ENCODE data around the gene RAP1GDS1.
"Not testable (repeated sequence)": the region's sequence is repeated elsewhere in the genome, so short reads cannot be mapped to it uniquely, and the experiment has no call there.

RAP1GDS1 gene

DNA sequence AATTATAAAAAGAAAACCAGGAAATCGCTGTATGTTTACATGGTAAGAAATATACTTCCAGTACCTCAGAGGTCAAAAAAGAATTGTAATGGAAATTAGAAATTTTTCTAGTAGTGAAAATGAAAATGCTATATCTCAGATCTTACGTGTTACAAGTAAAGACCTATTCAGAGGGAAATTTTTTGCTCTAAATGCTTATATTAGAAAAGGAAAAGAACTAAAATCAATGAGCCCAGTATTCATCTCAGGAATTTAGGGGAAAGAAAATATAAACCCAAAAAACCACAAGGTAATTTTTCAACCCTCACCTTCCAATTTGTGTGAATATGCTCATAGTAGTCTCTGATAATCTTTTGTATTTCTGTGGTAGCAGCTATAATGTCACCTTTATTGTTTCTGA is 145.6 kb downstream of the RAP1GDS1 start:
- Histone ChIP-seq H3K9me3 (ENCODE audit: insufficient read depth, low read length) (no peaks in the 10 kb centered on the region), H3K27me3 (ENCODE audit: insufficient read depth, insufficient read length) (no peaks in the 10 kb centered on the region), H3K36me3 (ENCODE audit: insufficient read depth, insufficient read length, low read length) (no peaks in the 10 kb centered on the region), H3K9ac (ENCODE audit: insufficient read length, low read depth) (no peak overlapping the region), H3K4me3 (ENCODE audit: insufficient read length, low read depth) (no peak overlapping the region), H3K4me1 (ENCODE audit: insufficient read depth, insufficient read length) (no peaks in the 10 kb centered on the region)
- TF ChIP-seq ZNF274 (IDR thresholded peaks at IDR 0.05; ENCODE audit: low read depth, low read length) = no peak
- TF ChIP-seq SUZ12 (IDR thresholded peaks at IDR 0.05; ENCODE audit: extremely low read depth, insufficient read depth, insufficient read length) = no peak
- no peak for DNase-seq (ENCODE audit: low read depth, low spot score)

GRCh38 chr4:98411731-98412130 is 150.5 kb downstream of the RAP1GDS1 start:
- Histone ChIP-seq H3K27me3 (ENCODE audit: insufficient read depth, insufficient read length) (no peaks in the 10 kb centered on the region), H3K9ac (ENCODE audit: insufficient read length, low read depth) (no peak overlapping the region), H3K4me1 (ENCODE audit: insufficient read depth, insufficient read length) (no peaks in the 10 kb centered on the region), H3K4me3 (ENCODE audit: insufficient read length, low read depth) (no peak overlapping the region), H3K9me3 (ENCODE audit: insufficient read depth, low read length) (no peaks in the 10 kb centered on the region; the same call in 1 of the 2 replicates), H3K36me3 (ENCODE audit: insufficient read depth, insufficient read length, low read length) (no peaks in the 10 kb centered on the region)
- TF ChIP-seq ZNF274 (IDR thresholded peaks at IDR 0.05; ENCODE audit: low read depth, low read length) (no peak), SUZ12 (IDR thresholded peaks at IDR 0.05; ENCODE audit: extremely low read depth, insufficient read depth, insufficient read length) (no peak), YY1 (IDR thresholded peaks at IDR 0.05; ENCODE audit: insufficient read depth, insufficient read length) (no peak)
- DNase-seq (ENCODE audit: low read depth, low spot score) = no peak

GRCh38 chr4:98416844-98417243 is 155.7 kb downstream of the RAP1GDS1 start:
- DNase-seq (ENCODE audit: low read depth, low spot score) = no peak
- Histone ChIP-seq H3K4me3 (ENCODE audit: insufficient read length, low read depth) (no peak overlapping the region), H3K9me3 (ENCODE audit: insufficient read depth, low read length) (no peaks in the 10 kb centered on the region; the same call in 1 of the 2 replicates), H3K36me3 (ENCODE audit: insufficient read depth, insufficient read length, low read length) (no peaks in the 10 kb centered on the region), H3K4me1 (ENCODE audit: insufficient read depth, insufficient read length) (no peaks in the 10 kb centered on the region), H3K9ac (ENCODE audit: insufficient read length, low read depth) (no peak overlapping the region), H3K27me3 (ENCODE audit: insufficient read depth, insufficient read length) (no peaks in the 10 kb centered on the region)
- TF ChIP-seq SUZ12 (IDR thresholded peaks at IDR 0.05; ENCODE audit: extremely low read depth, insufficient read depth, insufficient read length) (no peak), YY1 (IDR thresholded peaks at IDR 0.05; ENCODE audit: insufficient read depth, insufficient read length) (no peak), ZNF274 (IDR thresholded peaks at IDR 0.05; ENCODE audit: low read depth, low read length) (no peak)

- not testable (repeated sequence) for H3K27me3 ChIP-seq (ENCODE audit: insufficient read depth, insufficient read length); H3K9ac ChIP-seq (ENCODE audit: insufficient read length, low read depth)
These were observed 159.0 kb downstream of the RAP1GDS1 start for GRCh38 chr4:98420151-98420550.

GRCh38 chr4:98421111-98421510 is 159.9 kb downstream of the RAP1GDS1 start:
- H3K4me1 ChIP-seq (ENCODE audit: insufficient read depth, insufficient read length) = no peaks in the 10 kb centered on the region
- DNase-seq (ENCODE audit: low read depth, low spot score) = no peak
- H3K27me3 ChIP-seq (ENCODE audit: insufficient read depth, insufficient read length) = no peaks in the 10 kb centered on the region
- TF ChIP-seq YY1 (IDR thresholded peaks at IDR 0.05; ENCODE audit: insufficient read depth, insufficient read length) (no peak), SUZ12 (IDR thresholded peaks at IDR 0.05; ENCODE audit: extremely low read depth, insufficient read depth, insufficient read length) (no peak), ZNF274 (IDR thresholded peaks at IDR 0.05; ENCODE audit: low read depth, low read length) (no peak)
- no peak overlapping the region for H3K4me3 ChIP-seq (ENCODE audit: insufficient read length, low read depth)
- H3K9ac ChIP-seq (ENCODE audit: insufficient read length, low read depth) = no peak overlapping the region
- peaks cover 7% of the 10 kb centered on the region for H3K36me3 ChIP-seq (ENCODE audit: insufficient read depth, insufficient read length, low read length)
- H3K9me3 ChIP-seq (ENCODE audit: insufficient read depth, low read length) = no peaks in the 10 kb centered on the region

More at GRCh38 chr4:98420151-98420550, 159.0 kb downstream of the RAP1GDS1 start:
- H3K36me3 ChIP-seq (ENCODE audit: insufficient read depth, insufficient read length, low read length); H3K4me3 ChIP-seq (ENCODE audit: insufficient read length, low read depth); DNase-seq (ENCODE audit: low read depth, low spot score); H3K4me1 ChIP-seq (ENCODE audit: insufficient read depth, insufficient read length); H3K9me3 ChIP-seq (ENCODE audit: insufficient read depth, low read length): not testable (repeated sequence)

- Histone ChIP-seq H3K4me1 (ENCODE audit: insufficient read depth, insufficient read length) (no peaks in the 10 kb centered on the region), H3K27me3 (ENCODE audit: insufficient read depth, insufficient read length) (no peaks in the 10 kb centered on the region), H3K9ac (ENCODE audit: insufficient read length, low read depth) (no peak overlapping the region), H3K9me3 (ENCODE audit: insufficient read depth, low read length) (no peaks in the 10 kb centered on the region), H3K36me3 (ENCODE audit: insufficient read depth, insufficient read length, low read length) (peaks cover 7% of the 10 kb centered on the region), H3K4me3 (ENCODE audit: insufficient read length, low read depth) (no peak overlapping the region)
- TF ChIP-seq YY1 (IDR thresholded peaks at IDR 0.05; ENCODE audit: insufficient read depth, insufficient read length) (no peak), ZNF274 (IDR thresholded peaks at IDR 0.05; ENCODE audit: low read depth, low read length) (no peak), SUZ12 (IDR thresholded peaks at IDR 0.05; ENCODE audit: extremely low read depth, insufficient read depth, insufficient read length) (no peak)
- DNase-seq (ENCODE audit: low read depth, low spot score) = no peak
These were observed 161.8 kb downstream of the RAP1GDS1 start for GRCh38 chr4:98423009-98423408.

DNA sequence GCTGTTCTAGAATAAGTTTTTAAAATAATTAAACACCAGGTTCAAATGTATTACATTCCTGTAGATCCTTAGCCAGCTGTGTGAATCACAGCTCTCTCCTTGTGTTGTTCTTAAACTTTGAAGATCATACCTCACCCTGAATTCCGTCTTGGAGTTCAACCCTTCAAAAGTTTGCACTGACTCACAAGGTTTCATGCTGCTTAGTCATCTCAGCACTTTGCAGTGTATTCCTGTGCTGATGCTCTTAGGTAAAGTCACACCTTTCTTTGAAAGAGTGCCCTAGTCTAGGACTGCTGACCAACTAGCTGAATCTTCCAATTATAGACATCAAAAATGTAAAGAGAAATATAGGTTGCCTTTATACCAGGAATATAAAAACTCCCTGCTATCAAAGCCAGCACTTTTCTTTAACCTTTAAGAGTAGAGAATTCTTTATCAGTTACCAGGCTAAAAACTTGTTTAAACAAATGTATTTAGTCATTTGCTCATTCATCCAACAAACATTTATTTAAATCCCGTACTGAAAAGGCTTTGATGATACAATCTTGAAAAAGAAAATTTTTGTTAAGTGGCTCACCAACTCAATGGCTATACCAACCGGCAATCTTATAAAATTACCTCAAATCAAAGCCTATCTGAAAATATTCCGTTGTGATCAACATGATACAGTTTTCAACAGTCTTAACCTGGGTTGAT is 169.7 kb downstream of the RAP1GDS1 start:
- H3K4me1 ChIP-seq (ENCODE audit: insufficient read depth, insufficient read length) = no peaks in the 10 kb centered on the region
- no peak for TF ChIP-seq SUZ12 (IDR thresholded peaks at IDR 0.05; ENCODE audit: extremely low read depth, insufficient read depth, insufficient read length)
- no peak for TF ChIP-seq YY1 (IDR thresholded peaks at IDR 0.05; ENCODE audit: insufficient read depth, insufficient read length)
- TF ChIP-seq ZNF274 (IDR thresholded peaks at IDR 0.05; ENCODE audit: low read depth, low read length) = no peak
- no peak for DNase-seq (ENCODE audit: low read depth, low spot score)
- H3K36me3 ChIP-seq (ENCODE audit: insufficient read depth, insufficient read length, low read length) = peaks cover 6% of the 10 kb centered on the region
- H3K9me3 ChIP-seq (ENCODE audit: insufficient read depth, low read length) = no peaks in the 10 kb centered on the region
- no peak overlapping the region for H3K4me3 ChIP-seq (ENCODE audit: insufficient read length, low read depth)
- no peak overlapping the region for H3K9ac ChIP-seq (ENCODE audit: insufficient read length, low read depth)
- H3K27me3 ChIP-seq (ENCODE audit: insufficient read depth, insufficient read length) = no peaks in the 10 kb centered on the region

Data from NT2/D1 (cell line).